K562 (cell line): ENCODE measurements around the gene RAD54L. TPM values are rescaled to one million over a fixed set of nuclear protein-coding genes. Genes with fewer than 3 reads are reported as not detected.

ENCODE experiments used
- ARID3B ChIP-seq: fragments of 250-450 bp; sonication (Bioruptor Pico); IDR thresholded peaks from 2 replicates; pipeline ENCODE4 v1.4.0; 2020; ENCODE audit warnings: borderline replicate concordance
- CBX3 ChIP-seq, 2 experiments: IDR thresholded peaks; 1 replicate in 1 of 2; 2 replicates in 1 of 2; pipeline ENCODE4 v1.6.1; 2012; ENCODE audit warnings: inconsistent platforms in 2 of 2, low read length in 2 of 2, borderline replicate concordance in 1 of 2, control low read depth in 1 of 2
- CEBPB ChIP-seq: fragments of 450-650 bp; IDR thresholded peaks from 2 replicates; pipeline ENCODE4 v1.6.1; 2016; ENCODE audit warnings: missing genetic modification characterization, missing compliant biosample characterization
- CHD1 ChIP-seq: fragments of 200-600 bp; sonication (generic); IDR thresholded peaks from one replicate; pipeline ENCODE4 v1.6.1; 2012; ENCODE audit warnings: mild to moderate bottlenecking, moderate library complexity, low read length, inconsistent platforms
- ERF ChIP-seq: fragments of 450-650 bp; formaldehyde crosslinking; IDR thresholded peaks from 2 replicates; pipeline ENCODE4 v1.4.0; 2020; ENCODE audit warnings: mild to moderate bottlenecking, mixed read lengths
- GTF2F1 ChIP-seq: IDR thresholded peaks from 2 replicates; pipeline ENCODE4 v1.6.1; 2011; ENCODE audit warnings: low read depth, low read length, improper control_type of control experiment
- HSF4 ChIP-seq: fragments of 250-450 bp; sonication (Bioruptor Pico); IDR thresholded peaks from 2 replicates; pipeline ENCODE4 v2.1.2; 2022; ENCODE audit warnings: mild to moderate bottlenecking, moderate library complexity, borderline replicate concordance
- MYC ChIP-seq, 2 experiments: fragments of 250-450 bp in 1 of 2; sonication (Bioruptor Pico) in 1 of 2; IDR thresholded peaks; 2 replicates each; pipeline versions ENCODE4 v1.5.1 to v1.6.1; 2012 to 2021; ENCODE audit warnings: low read depth in 2 of 2, borderline replicate concordance in 1 of 2, improper control_type of control experiment in 1 of 2, low read length in 1 of 2, mild to moderate bottlenecking in 1 of 2, moderate library complexity in 1 of 2
- POLR2AphosphoS2 ChIP-seq: IDR thresholded peaks from 2 replicates; pipeline ENCODE4 v1.6.1; 2012; ENCODE audit warnings: low read length, improper control_type of control experiment
- SIN3B ChIP-seq: fragments of 450-650 bp; IDR thresholded peaks from 2 replicates; pipeline ENCODE4 v1.6.1; 2017; ENCODE audit warnings: low read depth, mild to moderate bottlenecking, moderate library complexity
- SNIP1 ChIP-seq: fragments of 450-650 bp; IDR thresholded peaks from 2 replicates; pipeline ENCODE4 v1.7.1; 2017; ENCODE audit warnings: low read depth, mild to moderate bottlenecking
- TAF9B ChIP-seq: fragments of 450-650 bp; IDR thresholded peaks from 2 replicates; pipeline ENCODE4 v1.6.1; 2018; ENCODE audit warnings: mild to moderate bottlenecking; ENCODE audit not compliant: partially characterized antibody
- ZSCAN29 ChIP-seq: fragments of 450-650 bp; IDR thresholded peaks from 2 replicates; pipeline ENCODE4 v1.6.1; 2017
- polyA plus RNA-seq, 8 experiments: library from polyadenylated mRNA; depleted of rRNA in 4 of 8; stranded (reverse) in 5 of 8; unstranded in 3 of 8; fragments of >200 nt; fragmentation: Nextera tagmentation in 2 of 8; fragmentation: Illumina TruSeq in 1 of 8; extraction: Ambion mirVana in 2 of 8; extraction: Trizol in 1 of 8; gene quantifications; 2 replicates each; pipeline versions ENCODE4 v1.2.1 to v1.2.3, GENCODE V29; 2011 to 2014; ENCODE audit warnings: inconsistent platforms in 1 of 8, missing spikeins in 1 of 8
- total RNA-seq, 7 experiments: library from RNA; depleted of rRNA in 6 of 7; stranded (reverse); fragments of >200 nt in 6 of 7; fragmentation: Illumina TruSeq in 2 of 7; extraction: Trizol in 2 of 7; gene quantifications; 2 replicates each; pipeline versions ENCODE4 v1.2.1 to v1.2.3, GENCODE V29; 2011 to 2021; ENCODE audit warnings: low replicate concordance in 1 of 7
- TF ChIP-seq, protein P1 (sequence below): sonication (generic); IDR thresholded peaks from 2 replicates; pipeline ENCODE4 v1.6.1; 2016
- TF ChIP-seq, protein P2 (sequence below), 2 experiments: fragments of 450-650 bp in 1 of 2; IDR thresholded peaks; 2 replicates each; pipeline ENCODE4 v1.6.1; 2011 to 2017; ENCODE audit warnings: low read depth in 2 of 2, antibody characterized with exemption in 1 of 2, borderline replicate concordance in 1 of 2, low read length in 1 of 2, mild to moderate bottlenecking in 1 of 2, mixed read lengths in 1 of 2; ENCODE audit not compliant: control insufficient read depth in 1 of 2
- TF ChIP-seq, protein P3 (sequence below), 2 experiments: IDR thresholded peaks; 2 replicates each; pipeline ENCODE4 v1.6.1; 2011; ENCODE audit warnings: borderline replicate concordance in 1 of 2, control low read depth in 1 of 2, low read depth in 1 of 2, low read length in 1 of 2, mild to moderate bottlenecking in 1 of 2, mixed read lengths in 1 of 2, moderate library complexity in 1 of 2; ENCODE audit not compliant: insufficient read depth in 1 of 2, insufficient read length in 1 of 2, poor library complexity in 1 of 2, severe bottlenecking in 1 of 2; ENCODE audit errors: extremely low read depth in 1 of 2
- TF ChIP-seq, protein P4 (sequence below): fragments of 250-450 bp; sonication (Bioruptor Pico); IDR thresholded peaks from 2 replicates; pipeline ENCODE4 v1.8.0; 2022; ENCODE audit warnings: inconsistent platforms

RAD54L gene
- total and polyA plus RNA-seq, 9 of the 15 experiments (the other 6 are each of a cell fraction or from before 2014, with no cell fraction given) = 17.9 to 92.3 (median 37.5) TPM

DNA sequence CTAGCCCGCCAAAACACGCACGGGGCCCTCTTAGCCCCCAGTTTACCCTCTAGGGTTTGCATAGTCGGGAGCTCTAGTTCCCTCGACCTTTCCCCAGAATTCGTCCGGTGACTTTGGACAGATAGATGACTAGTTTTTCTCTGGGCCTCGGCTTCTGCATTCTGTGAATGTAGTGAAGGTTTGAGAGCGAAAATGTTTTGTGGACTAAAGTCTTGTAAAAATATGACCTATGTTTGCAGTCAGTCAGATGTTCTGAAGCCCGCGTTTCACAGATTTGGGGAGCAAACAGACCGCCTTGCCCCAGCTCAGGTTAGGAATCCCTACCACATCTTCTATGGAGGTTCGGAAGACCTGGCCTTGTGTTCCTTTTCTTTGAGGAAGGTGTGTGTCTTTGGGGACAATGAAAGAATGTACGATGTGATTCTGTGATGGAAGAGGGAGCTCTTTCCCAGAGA is 56.3 kb downstream of the RAD54L start (continued):
- TF ChIP-seq, protein P1, sequence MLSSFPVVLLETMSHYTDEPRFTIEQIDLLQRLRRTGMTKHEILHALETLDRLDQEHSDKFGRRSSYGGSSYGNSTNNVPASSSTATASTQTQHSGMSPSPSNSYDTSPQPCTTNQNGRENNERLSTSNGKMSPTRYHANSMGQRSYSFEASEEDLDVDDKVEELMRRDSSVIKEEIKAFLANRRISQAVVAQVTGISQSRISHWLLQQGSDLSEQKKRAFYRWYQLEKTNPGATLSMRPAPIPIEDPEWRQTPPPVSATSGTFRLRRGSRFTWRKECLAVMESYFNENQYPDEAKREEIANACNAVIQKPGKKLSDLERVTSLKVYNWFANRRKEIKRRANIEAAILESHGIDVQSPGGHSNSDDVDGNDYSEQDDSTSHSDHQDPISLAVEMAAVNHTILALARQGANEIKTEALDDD = 0 out of 2 replicates have a peak, but pooled peaks have one; percentile 30
- TF ChIP-seq CEBPB (tag) = no peak
- TF ChIP-seq, protein P2, sequence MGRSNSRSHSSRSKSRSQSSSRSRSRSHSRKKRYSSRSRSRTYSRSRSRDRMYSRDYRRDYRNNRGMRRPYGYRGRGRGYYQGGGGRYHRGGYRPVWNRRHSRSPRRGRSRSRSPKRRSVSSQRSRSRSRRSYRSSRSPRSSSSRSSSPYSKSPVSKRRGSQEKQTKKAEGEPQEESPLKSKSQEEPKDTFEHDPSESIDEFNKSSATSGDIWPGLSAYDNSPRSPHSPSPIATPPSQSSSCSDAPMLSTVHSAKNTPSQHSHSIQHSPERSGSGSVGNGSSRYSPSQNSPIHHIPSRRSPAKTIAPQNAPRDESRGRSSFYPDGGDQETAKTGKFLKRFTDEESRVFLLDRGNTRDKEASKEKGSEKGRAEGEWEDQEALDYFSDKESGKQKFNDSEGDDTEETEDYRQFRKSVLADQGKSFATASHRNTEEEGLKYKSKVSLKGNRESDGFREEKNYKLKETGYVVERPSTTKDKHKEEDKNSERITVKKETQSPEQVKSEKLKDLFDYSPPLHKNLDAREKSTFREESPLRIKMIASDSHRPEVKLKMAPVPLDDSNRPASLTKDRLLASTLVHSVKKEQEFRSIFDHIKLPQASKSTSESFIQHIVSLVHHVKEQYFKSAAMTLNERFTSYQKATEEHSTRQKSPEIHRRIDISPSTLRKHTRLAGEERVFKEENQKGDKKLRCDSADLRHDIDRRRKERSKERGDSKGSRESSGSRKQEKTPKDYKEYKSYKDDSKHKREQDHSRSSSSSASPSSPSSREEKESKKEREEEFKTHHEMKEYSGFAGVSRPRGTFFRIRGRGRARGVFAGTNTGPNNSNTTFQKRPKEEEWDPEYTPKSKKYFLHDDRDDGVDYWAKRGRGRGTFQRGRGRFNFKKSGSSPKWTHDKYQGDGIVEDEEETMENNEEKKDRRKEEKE (IDR thresholded peaks at IDR 0.05; ENCODE audit: borderline replicate concordance in 1 of 2, control insufficient read depth in 1 of 2, low read depth in 2 of 2, low read length in 1 of 2) = peak in 1 of 2 experiments; percentile 78; a peak in 1 of 4 replicates
- TF ChIP-seq MYC (IDR thresholded peaks at IDR 0.05; ENCODE audit: low read depth, low read length) = no peak
- no peak for TF ChIP-seq MYC (CRISPR knock-in tag; IDR thresholded peaks at IDR 0.05; ENCODE audit: borderline replicate concordance, low read depth)
- TF ChIP-seq CBX3 (IDR thresholded peaks at IDR 0.05; ENCODE audit: borderline replicate concordance in 1 of 2, low read length in 2 of 2) = peak in 1 of 2 experiments; percentile 7; a peak in 1 of 3 replicates
- 0 out of 2 replicates have a peak, but pooled peaks have one; percentile 15 for TF ChIP-seq SNIP1
- TF ChIP-seq CHD1 = no peak
- no peak for TF ChIP-seq ERF (CRISPR knock-in tag)
- TF ChIP-seq POLR2AphosphoS2 = no peak
- TF ChIP-seq, protein P3, sequence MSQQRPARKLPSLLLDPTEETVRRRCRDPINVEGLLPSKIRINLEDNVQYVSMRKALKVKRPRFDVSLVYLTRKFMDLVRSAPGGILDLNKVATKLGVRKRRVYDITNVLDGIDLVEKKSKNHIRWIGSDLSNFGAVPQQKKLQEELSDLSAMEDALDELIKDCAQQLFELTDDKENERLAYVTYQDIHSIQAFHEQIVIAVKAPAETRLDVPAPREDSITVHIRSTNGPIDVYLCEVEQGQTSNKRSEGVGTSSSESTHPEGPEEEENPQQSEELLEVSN (IDR thresholded peaks at IDR 0.05; ENCODE audit: borderline replicate concordance in 1 of 2, extremely low read depth in 1 of 2, insufficient read depth in 1 of 2, insufficient read length in 1 of 2, low read depth in 1 of 2, low read length in 1 of 2, poor library complexity in 1 of 2, severe bottlenecking in 1 of 2) = peak in 1 of 2 experiments; percentile 35
- TF ChIP-seq SIN3B = 0 out of 2 replicates have a peak, but pooled peaks have one; percentile 7
- TF ChIP-seq HSF4 (CRISPR knock-in tag) = no peak
- no peak for TF ChIP-seq GTF2F1
- peak; percentile 74; the same call in 1 of the 2 replicates for TF ChIP-seq ZSCAN29
- TF ChIP-seq, protein P4, sequence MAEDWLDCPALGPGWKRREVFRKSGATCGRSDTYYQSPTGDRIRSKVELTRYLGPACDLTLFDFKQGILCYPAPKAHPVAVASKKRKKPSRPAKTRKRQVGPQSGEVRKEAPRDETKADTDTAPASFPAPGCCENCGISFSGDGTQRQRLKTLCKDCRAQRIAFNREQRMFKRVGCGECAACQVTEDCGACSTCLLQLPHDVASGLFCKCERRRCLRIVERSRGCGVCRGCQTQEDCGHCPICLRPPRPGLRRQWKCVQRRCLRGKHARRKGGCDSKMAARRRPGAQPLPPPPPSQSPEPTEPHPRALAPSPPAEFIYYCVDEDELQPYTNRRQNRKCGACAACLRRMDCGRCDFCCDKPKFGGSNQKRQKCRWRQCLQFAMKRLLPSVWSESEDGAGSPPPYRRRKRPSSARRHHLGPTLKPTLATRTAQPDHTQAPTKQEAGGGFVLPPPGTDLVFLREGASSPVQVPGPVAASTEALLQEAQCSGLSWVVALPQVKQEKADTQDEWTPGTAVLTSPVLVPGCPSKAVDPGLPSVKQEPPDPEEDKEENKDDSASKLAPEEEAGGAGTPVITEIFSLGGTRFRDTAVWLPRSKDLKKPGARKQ (CRISPR knock-in tag) = no peak
- peak; percentile 17 for TF ChIP-seq TAF9B
- no peak for TF ChIP-seq ARID3B (CRISPR knock-in tag)
